Left renal pelvis (tissue), 4 donors: ENCODE data around the gene C1QTNF1. TPM values are rescaled to one million over a fixed set of nuclear protein-coding genes. Genes with fewer than 3 reads are reported as not detected.

ENCODE experiments used
- DNase-seq, 4 donors: peaks; one replicate each; pipeline ENCODE4 v3.0.0-alpha.2; 2013; ENCODE audit warnings: low read depth in 4 of 4, low spot score in 3 of 4
- polyA plus RNA-seq, 4 donors: library from polyadenylated mRNA; unstranded; fragments of 120-200 nt; gene quantifications; one replicate each; pipeline ENCODE4 v1.2.1, GENCODE V29; 2013; ENCODE audit not compliant: insufficient read length in 4 of 4

Gene C1QTNF1
- polyA plus RNA-seq, 4 donors: 2.7 to 9.4 (median 3.1) TPM

DNA sequence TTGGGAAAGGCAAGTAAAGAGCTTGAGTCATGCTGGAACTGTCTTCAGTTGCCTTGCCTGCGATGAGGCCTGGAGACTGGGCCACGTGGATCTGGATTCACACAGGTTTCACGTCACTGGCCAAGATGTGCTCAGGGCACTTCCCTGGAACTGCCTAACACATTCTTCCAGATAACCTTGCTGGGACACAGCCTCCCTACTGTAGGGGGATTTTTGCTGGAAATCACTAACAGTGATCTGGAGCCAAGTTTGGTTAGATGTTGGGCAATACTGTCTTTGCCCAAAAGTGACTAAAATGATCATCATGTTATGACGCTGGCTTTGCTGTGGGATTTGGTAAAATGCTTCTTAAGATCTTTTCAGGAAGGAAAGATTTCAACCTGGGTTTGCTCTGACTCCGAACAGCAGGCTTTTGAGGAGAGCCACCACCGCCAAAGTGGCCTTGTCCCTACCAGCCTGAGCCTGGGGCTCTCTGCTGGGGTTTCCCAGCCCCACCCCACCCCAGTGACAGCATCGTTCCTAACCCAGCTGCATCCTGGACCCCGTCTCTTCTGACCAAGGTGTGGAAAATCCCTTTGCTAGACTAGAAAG, 14.7 kb downstream of the C1QTNF1 start:
- DNase-seq: no peak

DNA sequence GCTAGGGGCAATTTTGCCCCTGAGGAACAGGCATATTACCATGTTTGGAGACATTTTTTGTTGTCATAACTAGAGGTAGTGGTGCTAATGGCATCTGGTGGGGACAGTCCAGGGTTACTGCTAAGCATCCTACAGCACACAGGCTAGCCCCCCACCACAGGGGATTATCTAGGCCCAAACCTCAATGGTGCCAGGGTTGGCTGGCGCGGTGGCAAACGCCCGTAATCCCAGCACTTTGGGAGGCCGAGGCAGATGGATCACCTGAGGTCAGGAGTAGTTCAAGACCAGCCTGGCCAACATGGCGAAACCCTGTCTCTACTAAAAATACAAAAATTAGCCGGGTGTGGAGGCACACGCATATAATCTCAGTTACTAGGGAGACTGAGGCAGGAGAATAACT, 15.2 kb downstream of the C1QTNF1 start:
- DNase-seq: no peak

DNA sequence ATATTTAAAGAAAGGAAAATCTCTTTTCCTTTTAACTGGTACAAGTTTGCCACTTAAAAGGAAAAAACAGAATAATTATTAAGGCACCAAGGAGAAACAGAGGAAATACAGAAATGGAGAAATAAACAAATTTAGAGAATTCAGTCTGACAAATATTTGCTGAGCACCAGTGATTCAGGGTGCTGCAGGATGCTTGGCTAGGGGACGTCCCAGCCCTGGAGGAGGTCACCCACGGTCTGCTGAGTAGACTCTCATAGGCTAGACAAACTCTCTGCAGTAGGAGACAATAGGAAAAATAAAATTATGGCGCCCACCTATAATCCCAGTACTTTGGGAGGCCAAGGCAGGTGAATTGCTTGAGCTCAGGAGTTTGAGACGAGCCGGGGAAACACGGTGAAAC, 15.9 kb downstream of the C1QTNF1 start:
- no peak for DNase-seq

DNA sequence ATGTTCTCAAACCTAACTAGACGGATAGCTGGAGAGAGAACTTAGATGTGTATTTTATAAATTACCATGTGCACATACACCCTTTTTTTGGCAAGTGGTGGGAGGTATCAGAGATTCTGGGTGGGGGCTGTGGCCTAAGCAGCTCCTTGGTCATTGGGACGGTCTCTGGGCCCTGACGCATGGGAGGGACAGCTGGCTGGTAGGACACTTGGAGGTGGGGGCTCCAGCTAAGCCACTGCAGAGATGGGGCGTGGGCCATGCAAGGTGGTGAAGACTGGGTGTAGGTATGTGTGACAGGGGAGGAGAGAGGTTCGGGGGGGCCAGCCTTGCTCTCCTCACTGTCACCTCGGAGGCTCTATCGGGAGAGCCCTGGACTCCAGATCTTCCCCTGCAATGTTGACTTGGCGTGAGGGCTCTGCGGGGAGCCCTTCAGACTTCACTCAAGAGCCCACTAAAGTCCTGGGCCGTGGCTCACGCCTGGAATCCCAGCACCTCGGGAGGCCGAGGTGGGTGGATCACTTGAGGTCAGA, 17.1 kb downstream of the C1QTNF1 start:
- no peak for DNase-seq

DNA sequence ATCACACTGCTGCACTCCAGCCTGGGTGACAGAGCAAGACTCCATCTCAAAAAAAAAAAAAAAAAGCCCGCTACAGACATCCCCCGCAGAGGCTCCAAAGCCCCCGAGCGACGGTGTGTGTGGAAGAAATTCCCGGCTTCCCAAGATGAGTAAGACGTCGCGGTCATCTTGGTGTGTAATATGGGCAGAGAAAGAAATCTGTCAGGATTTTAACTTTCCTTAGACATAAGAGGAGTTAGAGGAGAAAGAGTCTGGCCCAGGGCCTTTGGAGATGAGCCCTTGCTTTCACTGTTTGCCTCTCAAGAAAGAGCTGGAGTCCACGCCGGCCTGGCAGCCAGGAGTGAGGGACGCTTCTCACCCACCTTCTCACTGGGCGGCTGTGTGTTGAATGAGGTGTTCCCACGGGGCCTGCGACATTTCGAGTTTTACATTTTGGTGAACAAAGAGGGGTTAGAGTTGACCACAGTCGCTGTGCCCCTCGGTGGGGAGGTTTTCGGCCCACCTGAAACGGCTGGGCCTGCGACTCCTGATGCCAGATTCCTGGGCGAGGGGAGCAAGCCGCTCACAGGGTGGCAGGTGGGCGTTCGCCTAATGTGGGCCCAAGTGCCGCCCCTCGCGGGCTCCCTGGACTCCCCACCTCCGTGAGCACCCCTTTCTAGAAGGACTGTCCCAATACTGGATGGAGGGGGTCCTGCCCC, 17.9 kb downstream of the C1QTNF1 start:
- DNase-seq: no peak

DNA sequence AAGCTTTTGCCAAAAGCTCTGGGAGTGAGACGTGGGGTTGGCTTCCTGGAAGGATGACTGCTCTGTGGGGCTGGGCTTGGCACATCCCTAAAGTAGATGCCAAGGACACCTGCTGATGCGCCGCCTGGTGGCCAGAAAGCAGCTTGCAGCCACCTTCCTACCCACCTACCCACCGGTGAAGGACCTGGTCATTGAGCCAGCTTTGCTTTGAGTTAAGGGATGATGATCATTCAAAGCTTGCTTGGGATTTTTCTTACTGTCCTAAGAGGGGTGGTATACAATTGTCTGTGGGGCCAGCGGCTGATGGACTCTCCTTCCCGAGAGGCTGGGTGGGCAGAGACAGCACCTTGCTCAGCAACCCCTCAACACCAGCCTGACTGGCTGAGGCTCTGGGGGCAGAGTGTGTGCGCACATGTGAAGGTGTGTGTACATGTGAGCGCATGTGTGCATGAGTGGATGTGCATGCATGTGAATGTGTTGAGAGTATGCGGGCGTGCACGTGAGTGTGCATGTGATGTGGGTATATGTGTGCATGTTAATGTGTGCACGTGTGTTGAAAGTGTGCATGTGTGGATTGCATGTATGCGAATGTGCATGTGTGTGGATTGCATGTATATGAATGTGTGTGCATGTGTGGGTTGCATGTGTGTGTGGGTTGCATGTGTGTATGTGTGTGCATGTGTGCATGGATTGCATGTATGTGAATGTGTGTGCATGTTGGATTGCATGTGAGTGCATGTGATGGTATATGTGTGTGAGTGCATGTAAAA, 18.6 kb downstream of the C1QTNF1 start:
- no peak for DNase-seq

DNA sequence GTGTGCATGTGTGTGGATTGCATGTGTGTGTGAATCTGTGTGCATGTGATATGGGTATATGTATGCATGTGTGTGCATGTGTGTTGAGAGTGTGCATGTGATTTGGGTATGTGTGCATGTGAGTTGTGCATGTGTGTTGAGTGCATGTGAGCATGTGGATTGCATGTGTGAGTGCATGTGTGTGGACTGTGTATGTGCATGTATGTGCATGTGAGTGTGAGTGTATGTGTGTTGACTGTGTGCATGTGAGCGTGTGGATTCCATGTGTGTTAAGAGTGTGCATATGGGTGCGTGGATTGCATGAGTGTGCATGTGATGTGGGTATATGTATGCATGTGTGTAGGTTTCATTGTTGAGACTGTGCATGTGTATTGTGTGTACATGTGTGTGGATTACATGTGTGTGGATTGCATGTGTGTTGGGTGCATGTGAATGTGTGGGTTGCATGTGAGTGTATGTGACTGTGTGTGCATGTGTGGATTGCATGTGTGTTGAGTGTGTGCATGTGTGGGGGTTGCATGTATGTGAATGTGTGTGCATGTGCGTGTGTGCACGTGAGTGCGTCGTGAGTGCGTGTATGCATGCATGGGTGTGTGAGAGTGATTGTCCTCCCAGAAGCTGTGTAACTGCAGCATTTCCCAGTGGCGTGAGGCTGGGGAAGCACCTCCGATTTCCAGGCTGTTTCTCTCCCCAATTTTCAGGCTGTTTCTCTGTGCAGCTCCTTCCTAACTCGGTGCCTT, 19.4 kb downstream of the C1QTNF1 start:
- DNase-seq: no peak

DNA sequence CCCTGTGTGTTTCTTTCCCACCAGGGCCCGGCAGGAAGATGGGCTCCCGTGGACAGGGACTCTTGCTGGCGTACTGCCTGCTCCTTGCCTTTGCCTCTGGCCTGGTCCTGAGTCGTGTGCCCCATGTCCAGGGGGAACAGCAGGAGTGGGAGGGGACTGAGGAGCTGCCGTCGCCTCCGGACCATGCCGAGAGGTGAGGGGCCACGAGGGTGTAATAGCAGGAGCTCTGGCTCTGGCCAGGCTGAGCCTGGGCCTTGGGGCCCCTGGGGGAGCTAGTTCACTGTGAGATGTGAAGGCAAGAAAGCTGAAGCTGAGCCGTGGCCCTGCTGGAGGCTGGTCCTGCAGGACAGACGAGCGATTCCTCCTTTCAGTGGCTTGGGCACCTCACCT, 20.0 kb downstream of the C1QTNF1 start:
- no peak for DNase-seq

DNA sequence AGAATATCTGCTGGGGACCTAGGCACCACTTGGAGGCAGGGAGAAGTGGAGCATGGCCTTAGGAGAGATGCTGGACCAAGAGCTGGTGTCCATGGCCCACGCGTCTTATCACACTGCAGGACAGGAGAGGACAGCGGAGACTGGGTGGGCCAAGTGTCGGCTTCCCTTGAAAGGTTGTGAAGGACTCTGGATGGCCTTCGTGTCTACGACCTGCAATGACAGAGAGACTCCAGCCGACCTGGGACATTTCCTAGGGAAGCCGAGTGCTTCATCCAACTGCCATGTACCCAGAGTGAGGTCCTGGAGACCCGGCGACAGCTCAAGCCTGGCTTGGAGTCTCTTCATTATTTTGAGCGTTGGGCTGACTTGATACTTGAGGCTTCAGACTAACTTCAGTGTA, 20.5 kb downstream of the C1QTNF1 start:
- no peak for DNase-seq

DNA sequence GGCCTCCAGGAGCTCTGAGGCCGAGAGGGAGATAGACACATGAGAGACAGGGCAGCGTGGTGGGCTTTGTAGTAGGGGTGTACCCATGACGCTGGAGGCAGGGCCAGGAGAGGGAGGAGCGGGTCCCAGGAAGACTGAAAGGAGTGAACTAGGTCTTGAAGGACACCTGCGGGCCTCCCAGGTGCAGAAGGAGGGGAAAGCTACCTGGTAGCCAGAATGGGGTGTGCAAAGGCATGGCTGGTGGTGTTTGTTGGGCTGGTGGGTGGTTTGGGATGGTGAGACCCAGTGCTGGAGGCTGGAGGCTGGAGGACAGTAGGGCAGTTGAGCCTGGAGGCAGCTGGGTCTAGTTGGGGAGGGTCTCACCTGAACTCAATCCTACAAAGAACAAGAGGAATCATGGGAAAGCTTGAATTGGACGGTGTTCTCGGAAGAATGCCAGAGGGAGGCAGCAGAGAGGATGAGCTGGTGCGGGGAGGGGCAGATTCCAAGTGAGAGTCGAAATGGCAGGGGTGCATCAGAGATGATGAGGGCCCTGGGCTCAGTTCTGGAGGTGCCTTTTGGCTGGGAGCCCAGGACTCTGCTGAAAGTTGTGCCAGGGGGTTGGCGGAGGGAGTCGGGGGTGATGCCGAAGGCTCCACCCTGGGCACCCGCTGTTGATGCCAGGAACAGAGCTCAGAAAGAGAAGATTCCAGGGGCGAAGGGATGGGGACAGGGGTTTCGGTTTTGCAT, 21.2 kb downstream of the C1QTNF1 start:
- DNase-seq: no peak

DNA sequence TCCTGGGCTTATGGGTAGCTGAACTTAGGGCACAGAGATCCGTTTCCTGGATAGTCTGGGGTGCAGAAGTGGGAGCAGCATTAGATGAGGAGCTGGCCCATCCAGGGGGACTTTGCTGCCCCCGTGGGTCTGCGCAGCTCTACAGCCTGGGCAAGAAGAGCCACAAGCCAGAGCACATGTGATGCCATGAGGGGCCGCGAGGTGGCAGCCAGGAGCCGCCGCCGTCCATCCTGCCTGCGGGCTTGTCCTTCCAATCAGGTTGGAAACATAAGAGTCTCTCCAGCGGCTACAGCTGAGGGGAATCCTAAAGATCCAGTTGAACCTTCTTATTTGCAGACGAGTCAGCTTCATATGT, 21.9 kb downstream of the C1QTNF1 start:
- DNase-seq: peak in 1 of 4 donors; percentile 31

DNA sequence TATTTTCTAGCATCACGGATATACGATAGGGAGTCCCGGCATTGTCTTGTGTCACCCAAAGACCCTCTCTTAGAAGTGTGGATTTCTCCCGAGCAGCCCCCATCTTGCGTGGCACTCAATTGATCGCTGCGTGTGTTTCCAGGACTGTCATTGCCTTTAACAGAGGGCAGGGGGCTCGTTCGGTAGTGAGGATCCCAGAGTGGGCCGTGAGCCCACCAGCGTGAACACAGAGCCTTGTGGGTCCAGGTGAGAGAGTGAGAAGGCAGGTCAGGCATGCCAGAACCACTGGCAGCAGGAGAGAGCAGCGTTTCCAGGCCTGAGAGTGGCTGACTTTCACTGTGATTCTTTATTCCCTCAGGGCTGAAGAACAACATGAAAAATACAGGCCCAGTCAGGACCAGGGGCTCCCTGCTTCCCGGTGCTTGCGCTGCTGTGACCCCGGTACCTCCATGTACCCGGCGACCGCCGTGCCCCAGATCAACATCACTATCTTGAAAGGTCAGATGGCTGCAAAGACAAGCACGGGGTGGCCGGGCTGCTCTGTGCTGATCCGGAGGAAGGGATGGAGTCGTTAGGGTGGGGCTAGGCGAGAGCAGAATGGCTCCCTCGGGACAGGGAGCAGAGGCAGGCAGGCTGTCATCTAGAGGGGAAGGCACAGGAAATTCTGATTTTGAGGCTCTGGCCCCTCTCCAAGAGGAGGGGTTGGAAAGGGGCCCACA, 22.4 kb downstream of the C1QTNF1 start:
- no peak for DNase-seq

DNA sequence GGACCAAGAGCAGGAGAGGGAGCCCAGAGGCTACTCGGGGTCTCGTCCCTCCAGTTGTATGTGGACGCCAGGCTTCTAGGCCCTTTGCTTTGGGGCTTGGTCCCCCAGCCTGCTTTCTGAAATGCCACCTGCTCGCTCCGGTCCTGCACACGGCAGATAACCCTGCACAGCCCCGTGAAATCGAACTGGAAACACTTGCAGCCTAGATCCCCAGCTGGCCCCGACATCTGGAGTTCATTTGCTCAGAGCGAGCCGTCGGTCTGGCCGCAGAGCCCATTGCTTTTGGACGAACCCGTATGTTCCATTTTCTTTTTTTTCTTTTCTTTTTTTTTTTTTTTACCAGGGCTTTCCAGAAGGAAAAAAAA, 22.9 kb downstream of the C1QTNF1 start:
- no peak for DNase-seq

DNA sequence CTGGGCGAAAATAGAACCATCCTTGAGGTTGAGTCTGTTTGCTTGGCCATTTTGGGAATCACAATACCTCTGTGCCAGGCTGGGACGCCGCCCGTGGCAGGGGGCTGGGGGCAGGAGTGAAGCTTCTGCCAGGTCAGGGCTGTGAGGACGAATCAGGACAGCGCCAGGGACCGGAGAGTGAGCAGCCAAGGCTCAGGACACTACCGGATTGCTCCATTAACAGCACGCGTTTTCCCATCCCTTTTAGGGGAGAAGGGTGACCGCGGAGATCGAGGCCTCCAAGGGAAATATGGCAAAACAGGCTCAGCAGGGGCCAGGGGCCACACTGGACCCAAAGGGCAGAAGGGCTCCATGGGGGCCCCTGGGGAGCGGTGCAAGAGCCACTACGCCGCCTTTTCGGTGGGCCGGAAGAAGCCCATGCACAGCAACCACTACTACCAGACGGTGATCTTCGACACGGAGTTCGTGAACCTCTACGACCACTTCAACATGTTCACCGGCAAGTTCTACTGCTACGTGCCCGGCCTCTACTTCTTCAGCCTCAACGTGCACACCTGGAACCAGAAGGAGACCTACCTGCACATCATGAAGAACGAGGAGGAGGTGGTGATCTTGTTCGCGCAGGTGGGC, 23.4 kb downstream of the C1QTNF1 start:
- no peak for DNase-seq

DNA sequence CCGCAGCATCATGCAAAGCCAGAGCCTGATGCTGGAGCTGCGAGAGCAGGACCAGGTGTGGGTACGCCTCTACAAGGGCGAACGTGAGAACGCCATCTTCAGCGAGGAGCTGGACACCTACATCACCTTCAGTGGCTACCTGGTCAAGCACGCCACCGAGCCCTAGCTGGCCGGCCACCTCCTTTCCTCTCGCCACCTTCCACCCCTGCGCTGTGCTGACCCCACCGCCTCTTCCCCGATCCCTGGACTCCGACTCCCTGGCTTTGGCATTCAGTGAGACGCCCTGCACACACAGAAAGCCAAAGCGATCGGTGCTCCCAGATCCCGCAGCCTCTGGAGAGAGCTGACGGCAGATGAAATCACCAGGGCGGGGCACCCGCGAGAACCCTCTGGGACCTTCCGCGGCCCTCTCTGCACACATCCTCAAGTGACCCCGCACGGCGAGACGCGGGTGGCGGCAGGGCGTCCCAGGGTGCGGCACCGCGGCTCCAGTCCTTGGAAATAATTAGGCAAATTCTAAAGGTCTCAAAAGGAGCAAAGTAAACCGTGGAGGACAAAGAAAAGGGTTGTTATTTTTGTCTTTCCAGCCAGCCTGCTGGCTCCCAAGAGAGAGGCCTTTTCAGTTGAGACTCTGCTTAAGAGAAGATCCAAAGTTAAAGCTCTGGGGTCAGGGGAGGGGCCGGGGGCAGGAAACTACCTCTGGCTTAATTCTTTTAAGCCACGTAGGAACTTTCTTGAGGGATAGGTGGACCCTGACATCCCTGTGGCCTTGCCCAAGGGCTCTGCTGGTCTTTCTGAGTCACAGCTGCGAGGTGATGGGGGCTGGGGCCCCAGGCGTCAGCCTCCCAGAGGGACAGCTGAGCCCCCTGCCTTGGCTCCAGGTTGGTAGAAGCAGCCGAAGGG, 24.2 kb downstream of the C1QTNF1 start:
- no peak for DNase-seq

DNA sequence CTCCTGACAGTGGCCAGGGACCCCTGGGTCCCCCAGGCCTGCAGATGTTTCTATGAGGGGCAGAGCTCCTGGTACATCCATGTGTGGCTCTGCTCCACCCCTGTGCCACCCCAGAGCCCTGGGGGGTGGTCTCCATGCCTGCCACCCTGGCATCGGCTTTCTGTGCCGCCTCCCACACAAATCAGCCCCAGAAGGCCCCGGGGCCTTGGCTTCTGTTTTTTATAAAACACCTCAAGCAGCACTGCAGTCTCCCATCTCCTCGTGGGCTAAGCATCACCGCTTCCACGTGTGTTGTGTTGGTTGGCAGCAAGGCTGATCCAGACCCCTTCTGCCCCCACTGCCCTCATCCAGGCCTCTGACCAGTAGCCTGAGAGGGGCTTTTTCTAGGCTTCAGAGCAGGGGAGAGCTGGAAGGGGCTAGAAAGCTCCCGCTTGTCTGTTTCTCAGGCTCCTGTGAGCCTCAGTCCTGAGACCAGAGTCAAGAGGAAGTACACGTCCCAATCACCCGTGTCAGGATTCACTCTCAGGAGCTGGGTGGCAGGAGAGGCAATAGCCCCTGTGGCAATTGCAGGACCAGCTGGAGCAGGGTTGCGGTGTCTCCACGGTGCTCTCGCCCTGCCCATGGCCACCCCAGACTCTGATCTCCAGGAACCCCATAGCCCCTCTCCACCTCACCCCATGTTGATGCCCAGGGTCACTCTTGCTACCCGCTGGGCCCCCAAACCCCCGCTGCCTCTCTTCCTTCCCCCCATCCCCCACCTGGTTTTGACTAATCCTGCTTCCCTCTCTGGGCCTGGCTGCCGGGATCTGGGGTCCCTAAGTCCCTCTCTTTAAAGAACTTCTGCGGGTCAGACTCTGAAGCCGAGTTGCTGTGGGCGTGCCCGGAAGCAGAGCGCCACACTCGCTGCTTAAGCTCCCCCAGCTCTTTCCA, 25.1 kb downstream of the C1QTNF1 start:
- DNase-seq: no peak

DNA sequence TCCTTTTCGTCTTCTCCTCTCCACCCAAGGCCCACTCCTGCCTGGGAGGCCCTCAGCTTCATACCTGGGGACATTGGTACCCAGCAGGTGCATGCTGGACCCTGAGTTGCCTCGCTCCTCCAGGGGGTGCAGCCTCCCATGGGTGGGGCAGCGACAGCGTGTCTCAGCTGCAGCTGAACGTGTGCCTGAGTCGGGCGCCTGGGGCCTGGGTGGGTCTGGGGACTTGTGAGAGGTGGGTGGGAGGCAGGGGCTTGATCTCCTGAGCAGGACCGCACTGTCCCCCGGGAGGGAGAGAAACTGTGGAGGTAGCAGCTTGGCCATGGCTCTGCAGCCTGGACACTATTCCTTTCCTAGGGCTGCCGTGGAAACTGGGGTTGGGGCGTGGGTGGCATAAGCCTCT, 25.9 kb downstream of the C1QTNF1 start:
- no peak for DNase-seq
